GM13977 (cell line): ENCODE measurements around the gene HAND2.
A peak's percentile ranks its signal among the peaks of the same experiment; 100 is the strongest.

Experiments used
- DNase-seq: peaks from one replicate; pipeline ENCODE4 v3.0.0; 2012; ENCODE audit warnings: low spot score
- in situ Hi-C: fragments of 300-500 bp; cut with MboI; formaldehyde crosslinking; loops from one replicate; pipeline ENCODE4 v1.12.0; 2022; ENCODE audit warnings: low sequenced_read_pairs, low pct_unique_long_range_greater_than_20kb, mixed read lengths, inconsistent platforms; ENCODE audit not compliant: unreplicated experiment
- TF ChIP-seq, protein P1 (sequence below): IDR thresholded peaks from 2 replicates; pipeline ENCODE4 v1.5.1; 2012; ENCODE audit warnings: mild to moderate bottlenecking, control low read depth; ENCODE audit not compliant: insufficient read depth; ENCODE audit errors: extremely low read depth, missing control alignments

Gene HAND2

GRCh38 chr4:173517781-173518424 is 12.1 kb downstream of the HAND2 start:
- TF ChIP-seq, protein P1, sequence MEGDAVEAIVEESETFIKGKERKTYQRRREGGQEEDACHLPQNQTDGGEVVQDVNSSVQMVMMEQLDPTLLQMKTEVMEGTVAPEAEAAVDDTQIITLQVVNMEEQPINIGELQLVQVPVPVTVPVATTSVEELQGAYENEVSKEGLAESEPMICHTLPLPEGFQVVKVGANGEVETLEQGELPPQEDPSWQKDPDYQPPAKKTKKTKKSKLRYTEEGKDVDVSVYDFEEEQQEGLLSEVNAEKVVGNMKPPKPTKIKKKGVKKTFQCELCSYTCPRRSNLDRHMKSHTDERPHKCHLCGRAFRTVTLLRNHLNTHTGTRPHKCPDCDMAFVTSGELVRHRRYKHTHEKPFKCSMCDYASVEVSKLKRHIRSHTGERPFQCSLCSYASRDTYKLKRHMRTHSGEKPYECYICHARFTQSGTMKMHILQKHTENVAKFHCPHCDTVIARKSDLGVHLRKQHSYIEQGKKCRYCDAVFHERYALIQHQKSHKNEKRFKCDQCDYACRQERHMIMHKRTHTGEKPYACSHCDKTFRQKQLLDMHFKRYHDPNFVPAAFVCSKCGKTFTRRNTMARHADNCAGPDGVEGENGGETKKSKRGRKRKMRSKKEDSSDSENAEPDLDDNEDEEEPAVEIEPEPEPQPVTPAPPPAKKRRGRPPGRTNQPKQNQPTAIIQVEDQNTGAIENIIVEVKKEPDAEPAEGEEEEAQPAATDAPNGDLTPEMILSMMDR = no peak
- in situ Hi-C loops = loop anchor here (25.0 kb wide), 1 partner anchor 694 kb away; no protein-coding TSS in a partner anchor
- DNase-seq = peak; percentile 34

- peak; percentile 21 for DNase-seq
- TF ChIP-seq, protein P1 = no peak
- in situ Hi-C loops = loop anchor here (25.0 kb wide), 1 partner anchor 695 kb away; no protein-coding TSS in a partner anchor
Observed at GRCh38 chr4:173516621-173517524, 13.2 kb downstream of the HAND2 start.

DNA sequence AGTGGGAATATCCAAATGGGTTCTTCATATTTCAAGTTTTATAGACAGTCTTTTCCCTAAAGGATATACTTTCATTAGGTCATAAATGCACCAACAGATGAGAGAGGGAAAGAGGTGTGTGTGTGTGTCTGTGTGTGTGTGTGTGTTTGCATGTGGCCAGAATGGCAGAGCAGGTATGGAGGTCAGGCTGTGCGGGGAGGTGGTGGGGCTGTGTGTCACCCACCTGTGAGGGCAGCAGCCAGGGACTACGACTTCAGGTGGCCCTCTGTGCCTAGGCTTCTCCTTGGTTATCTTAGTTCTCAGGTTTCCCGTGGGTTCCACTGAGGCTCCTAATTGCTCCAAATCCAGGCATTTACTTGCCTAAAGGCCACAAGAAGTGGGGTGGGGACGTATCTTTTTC is 14.6 kb downstream of the HAND2 start:
- in situ Hi-C loops = loop anchor here (25.0 kb wide), 1 partner anchor 697 kb away; no protein-coding TSS in a partner anchor
- no peak for DNase-seq
- TF ChIP-seq, protein P1 = no peak

- in situ Hi-C loops = loop anchor here (25.0 kb wide), 1 partner anchor 698 kb away; no protein-coding TSS in a partner anchor
- TF ChIP-seq, protein P1 = no peak
- no peak for DNase-seq
Observed at GRCh38 chr4:173514641-173515217, 15.3 kb downstream of the HAND2 start.

DNA sequence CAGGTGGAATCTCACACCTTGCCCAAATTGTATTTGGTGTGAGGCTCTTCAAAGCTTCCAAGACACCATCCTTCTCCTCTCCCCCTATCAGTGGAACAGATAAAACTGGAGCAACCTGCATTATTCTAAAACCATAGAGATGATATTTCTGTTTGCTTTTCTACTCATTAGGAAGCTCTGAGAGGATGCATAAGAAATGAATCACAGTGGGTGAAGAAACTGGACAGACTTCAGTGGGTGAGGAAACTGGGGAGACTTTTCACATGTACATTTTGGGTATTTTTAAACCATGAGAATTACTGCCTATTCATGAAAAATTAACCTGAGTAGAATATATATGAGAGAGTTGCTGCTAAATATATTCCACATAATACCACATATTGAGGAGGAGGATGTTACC is 16.4 kb downstream of the HAND2 start:
- in situ Hi-C loops = loop anchor here (25.0 kb wide), 1 partner anchor 699 kb away; no protein-coding TSS in a partner anchor
- TF ChIP-seq, protein P1 = no peak
- no peak for DNase-seq

GRCh38 chr4:173511787-173512361 is 18.2 kb downstream of the HAND2 start:
- TF ChIP-seq, protein P1 = no peak

More at GRCh38 chr4:173511787-173512361, 18.2 kb downstream of the HAND2 start:
- in situ Hi-C loops = loop anchor here (25.0 kb wide), 1 partner anchor 700 kb away; no protein-coding TSS in a partner anchor
- DNase-seq = no peak
